ENCODE results near the gene RET.

Gene RET

DNA sequence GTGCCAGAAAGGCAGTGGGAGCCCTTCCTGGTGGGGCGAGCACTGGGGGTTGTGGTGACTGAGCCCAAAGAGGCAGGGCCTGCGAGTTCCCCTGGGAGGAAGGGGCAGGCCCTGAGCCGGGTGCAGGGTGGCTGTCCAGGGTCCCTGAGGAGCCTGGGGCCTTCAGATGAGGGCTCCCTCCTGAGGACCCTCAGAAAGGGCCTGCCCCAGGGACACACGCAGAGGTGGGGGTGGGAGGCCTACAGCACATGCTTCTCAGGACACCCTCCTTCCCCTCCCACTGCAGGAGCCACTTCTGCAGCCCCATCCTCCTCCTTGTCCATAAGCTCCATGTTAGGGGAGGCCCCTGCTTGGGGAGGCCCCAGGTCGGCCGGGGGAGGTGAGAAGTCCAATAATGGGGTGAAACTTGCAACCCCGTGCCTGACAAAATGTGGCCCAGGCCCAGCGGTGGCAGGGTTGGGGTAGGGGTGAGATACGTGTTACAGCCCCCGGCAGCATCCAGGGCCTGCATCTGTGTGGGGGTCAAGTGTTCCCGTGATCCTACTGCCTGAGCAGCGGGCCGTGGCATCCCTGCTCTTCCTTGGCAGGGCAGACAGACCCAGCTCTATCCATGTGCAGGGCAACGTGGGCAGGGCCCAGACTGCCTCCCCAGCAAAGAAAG, 31.8 kb upstream of the RET start:
- Histone ChIP-seq H3K79me2 (no peaks in the 10 kb centered on the region), H2AFZ (no peak overlapping the region), H3K27ac (no peak overlapping the region), H3K27me3 (ENCODE audit: control insufficient read depth, insufficient read depth, low read length) (no peaks in the 10 kb centered on the region), H3K4me2 (ENCODE audit: low read length) (no peak overlapping the region), H3K36me3 (ENCODE audit: control insufficient read depth, insufficient read depth, low read length) (no peaks in the 10 kb centered on the region), H3K4me1 (no peaks in the 10 kb centered on the region), H3K9me3 (ENCODE audit: control insufficient read depth, low read length) (no peaks in the 10 kb centered on the region), H3K9ac (no peak overlapping the region), H3K4me3 (ENCODE audit: low read depth, low read length) (no peak overlapping the region)
- TF ChIP-seq, protein P1, sequence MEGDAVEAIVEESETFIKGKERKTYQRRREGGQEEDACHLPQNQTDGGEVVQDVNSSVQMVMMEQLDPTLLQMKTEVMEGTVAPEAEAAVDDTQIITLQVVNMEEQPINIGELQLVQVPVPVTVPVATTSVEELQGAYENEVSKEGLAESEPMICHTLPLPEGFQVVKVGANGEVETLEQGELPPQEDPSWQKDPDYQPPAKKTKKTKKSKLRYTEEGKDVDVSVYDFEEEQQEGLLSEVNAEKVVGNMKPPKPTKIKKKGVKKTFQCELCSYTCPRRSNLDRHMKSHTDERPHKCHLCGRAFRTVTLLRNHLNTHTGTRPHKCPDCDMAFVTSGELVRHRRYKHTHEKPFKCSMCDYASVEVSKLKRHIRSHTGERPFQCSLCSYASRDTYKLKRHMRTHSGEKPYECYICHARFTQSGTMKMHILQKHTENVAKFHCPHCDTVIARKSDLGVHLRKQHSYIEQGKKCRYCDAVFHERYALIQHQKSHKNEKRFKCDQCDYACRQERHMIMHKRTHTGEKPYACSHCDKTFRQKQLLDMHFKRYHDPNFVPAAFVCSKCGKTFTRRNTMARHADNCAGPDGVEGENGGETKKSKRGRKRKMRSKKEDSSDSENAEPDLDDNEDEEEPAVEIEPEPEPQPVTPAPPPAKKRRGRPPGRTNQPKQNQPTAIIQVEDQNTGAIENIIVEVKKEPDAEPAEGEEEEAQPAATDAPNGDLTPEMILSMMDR (IDR thresholded peaks at IDR 0.05), result no peak

DNA sequence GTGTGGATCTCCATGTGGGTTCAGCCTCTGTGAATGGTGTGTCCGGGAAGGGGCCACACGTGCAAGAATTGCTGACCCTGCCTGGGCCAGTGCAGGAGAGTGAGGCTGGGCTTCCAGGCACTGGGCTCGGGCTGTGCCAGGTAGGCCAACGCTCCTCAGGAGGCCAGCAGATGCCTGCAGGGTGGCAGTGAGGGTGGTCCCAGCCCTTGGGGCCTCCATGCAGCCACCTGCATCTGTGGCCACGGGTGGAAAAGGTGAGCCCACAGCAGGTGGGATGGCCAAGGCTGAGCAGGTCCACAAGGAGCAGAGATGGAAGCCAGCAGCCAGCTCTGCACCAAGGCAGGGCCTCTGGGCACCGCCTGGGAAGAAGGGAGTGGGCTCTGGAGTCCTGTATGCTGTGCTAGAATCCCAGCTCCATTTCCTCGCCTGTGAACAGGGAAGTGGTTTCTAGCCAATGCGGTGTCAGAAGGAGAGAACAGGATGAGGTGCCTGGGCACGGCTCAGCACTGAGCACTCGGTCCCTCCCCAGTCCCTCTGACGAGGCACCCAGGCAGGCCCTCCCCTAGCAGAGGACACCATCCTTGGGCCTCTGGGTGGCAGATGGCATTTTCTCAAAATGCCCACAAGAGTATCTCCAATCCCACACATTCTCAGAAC, 31.1 kb upstream of the RET start:
- Histone ChIP-seq H3K36me3 (ENCODE audit: control insufficient read depth, insufficient read depth, low read length) (no peaks in the 10 kb centered on the region), H3K4me2 (ENCODE audit: low read length) (no peak overlapping the region), H2AFZ (no peak overlapping the region), H3K4me3 (ENCODE audit: low read depth, low read length) (no peak overlapping the region), H3K9me3 (ENCODE audit: control insufficient read depth, low read length) (no peaks in the 10 kb centered on the region), H3K4me1 (no peaks in the 10 kb centered on the region), H3K27me3 (ENCODE audit: control insufficient read depth, insufficient read depth, low read length) (no peaks in the 10 kb centered on the region), H3K79me2 (no peaks in the 10 kb centered on the region), H3K27ac (no peak overlapping the region), H3K9ac (no peak overlapping the region)
- TF ChIP-seq, protein P1 (IDR thresholded peaks at IDR 0.05), result no peak

DNA sequence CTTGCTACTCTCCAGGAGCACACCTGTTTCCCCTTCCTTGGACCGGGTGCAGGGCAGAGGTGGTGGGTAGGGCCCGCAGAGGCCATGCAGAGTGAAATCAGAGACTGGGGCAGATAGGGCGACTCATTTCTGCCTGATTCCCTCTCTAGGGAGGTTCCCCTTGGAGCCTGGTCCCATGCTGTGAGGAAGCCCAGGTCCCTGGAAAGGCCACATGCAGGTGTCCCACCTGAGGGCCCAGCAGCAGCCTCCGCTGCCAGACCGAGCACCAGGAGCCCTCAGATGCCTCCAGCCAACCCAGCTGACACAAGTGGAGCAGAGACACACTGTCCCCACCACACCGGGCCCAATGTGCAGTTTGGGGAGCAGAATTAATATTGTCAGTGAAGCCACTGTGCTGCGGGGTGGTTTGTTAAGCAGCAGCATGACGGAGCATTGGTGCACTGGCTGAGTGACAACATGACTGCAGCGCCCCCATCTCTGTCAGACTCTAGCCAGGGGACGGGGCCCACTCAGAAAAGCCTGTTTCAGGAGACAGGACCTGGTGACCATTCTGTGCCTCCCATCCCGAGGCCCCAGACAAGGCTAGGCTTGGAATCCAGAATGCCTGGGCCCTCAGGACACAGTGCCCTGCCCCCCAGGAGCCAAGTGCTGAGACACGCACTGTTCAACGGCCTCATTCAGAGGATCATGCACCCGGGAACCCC, 30.4 kb upstream of the RET start:
- Histone ChIP-seq H3K27ac (no peak overlapping the region), H3K9ac (no peak overlapping the region), H3K79me2 (no peaks in the 10 kb centered on the region), H3K36me3 (ENCODE audit: control insufficient read depth, insufficient read depth, low read length) (no peaks in the 10 kb centered on the region), H3K4me2 (ENCODE audit: low read length) (no peak overlapping the region), H3K27me3 (ENCODE audit: control insufficient read depth, insufficient read depth, low read length) (no peaks in the 10 kb centered on the region), H3K4me1 (no peaks in the 10 kb centered on the region), H3K4me3 (ENCODE audit: low read depth, low read length) (no peak overlapping the region), H3K9me3 (ENCODE audit: control insufficient read depth, low read length) (no peaks in the 10 kb centered on the region), H2AFZ (no peak overlapping the region)
- TF ChIP-seq, protein P1 (IDR thresholded peaks at IDR 0.05), result no peak

DNA sequence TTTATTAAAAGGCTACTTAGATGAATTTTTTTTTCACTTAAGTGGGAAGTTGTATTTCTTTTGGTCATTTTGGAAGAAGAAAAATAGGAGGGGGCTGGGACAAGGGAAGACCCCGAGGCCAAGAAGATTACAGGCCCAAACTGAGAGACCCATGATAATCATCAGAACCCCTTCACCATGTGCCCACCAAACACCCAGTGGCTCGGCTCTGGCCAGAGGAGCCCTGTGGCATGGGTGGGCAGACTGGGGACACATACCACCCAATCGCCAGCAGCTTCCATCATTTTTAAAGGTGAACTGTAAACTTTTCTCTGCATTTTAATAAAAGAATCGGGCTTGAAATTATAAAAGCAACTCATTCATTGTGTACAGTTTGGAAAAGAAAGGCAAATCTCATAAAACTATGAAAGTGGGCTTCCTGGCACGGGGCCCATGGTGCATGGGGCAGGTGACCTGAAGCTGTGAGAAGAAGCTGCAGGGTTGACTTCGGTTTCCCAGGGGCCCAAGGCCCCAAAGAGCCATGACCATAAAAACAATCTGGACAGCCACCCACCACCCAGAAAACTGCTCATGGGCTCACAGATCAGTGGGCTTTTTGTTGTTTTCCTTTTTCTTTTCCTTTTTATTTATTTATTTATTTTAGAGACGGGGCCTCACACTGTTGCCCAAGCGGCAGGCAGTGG, 29.4 kb upstream of the RET start:
- Histone ChIP-seq H3K36me3 (ENCODE audit: control insufficient read depth, insufficient read depth, low read length) (no peaks in the 10 kb centered on the region), H3K9me3 (ENCODE audit: control insufficient read depth, low read length) (no peaks in the 10 kb centered on the region), H3K27me3 (ENCODE audit: control insufficient read depth, insufficient read depth, low read length) (no peaks in the 10 kb centered on the region), H3K79me2 (no peaks in the 10 kb centered on the region), H2AFZ (no peak overlapping the region), H3K9ac (no peak overlapping the region), H3K4me1 (no peaks in the 10 kb centered on the region), H3K4me3 (ENCODE audit: low read depth, low read length) (no peak overlapping the region), H3K4me2 (ENCODE audit: low read length) (no peak overlapping the region), H3K27ac (no peak overlapping the region)
- TF ChIP-seq, protein P1 (IDR thresholded peaks at IDR 0.05), result no peak
